ENCODE measurements around the gene TMEM63C.

The TMEM63C gene

GRCh38 chr14:77238356-77238755 lies 56.8 kb downstream of the TMEM63C start:
- H3K27ac ChIP-seq, result no peak overlapping the region
- TF ChIP-seq ZFX (IDR thresholded peaks at IDR 0.05), result no peak
- TF ChIP-seq, protein P1, sequence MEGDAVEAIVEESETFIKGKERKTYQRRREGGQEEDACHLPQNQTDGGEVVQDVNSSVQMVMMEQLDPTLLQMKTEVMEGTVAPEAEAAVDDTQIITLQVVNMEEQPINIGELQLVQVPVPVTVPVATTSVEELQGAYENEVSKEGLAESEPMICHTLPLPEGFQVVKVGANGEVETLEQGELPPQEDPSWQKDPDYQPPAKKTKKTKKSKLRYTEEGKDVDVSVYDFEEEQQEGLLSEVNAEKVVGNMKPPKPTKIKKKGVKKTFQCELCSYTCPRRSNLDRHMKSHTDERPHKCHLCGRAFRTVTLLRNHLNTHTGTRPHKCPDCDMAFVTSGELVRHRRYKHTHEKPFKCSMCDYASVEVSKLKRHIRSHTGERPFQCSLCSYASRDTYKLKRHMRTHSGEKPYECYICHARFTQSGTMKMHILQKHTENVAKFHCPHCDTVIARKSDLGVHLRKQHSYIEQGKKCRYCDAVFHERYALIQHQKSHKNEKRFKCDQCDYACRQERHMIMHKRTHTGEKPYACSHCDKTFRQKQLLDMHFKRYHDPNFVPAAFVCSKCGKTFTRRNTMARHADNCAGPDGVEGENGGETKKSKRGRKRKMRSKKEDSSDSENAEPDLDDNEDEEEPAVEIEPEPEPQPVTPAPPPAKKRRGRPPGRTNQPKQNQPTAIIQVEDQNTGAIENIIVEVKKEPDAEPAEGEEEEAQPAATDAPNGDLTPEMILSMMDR (conservative IDR thresholded peaks at IDR 0.05), result no peak

DNA sequence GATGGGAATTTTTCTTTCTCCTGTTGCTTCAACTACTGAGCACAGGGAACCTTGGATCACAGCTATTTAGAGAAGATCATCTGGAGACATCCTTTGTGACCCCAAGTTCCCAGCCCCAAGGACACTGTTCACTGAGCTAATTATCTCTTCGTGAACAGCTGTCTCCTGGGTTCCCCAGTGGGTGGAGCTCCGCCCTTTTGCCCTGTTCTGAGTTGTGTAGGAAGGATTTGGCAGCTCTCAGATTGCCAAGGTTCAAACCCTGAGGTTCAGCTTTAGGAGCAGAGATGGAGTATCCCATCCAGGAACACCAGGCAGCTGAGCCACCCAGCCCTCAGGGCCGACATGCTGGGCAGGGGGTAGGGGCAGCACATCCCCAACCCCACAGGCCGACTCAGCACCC lies 57.4 kb downstream of the TMEM63C start:
- TF ChIP-seq, protein P1 (conservative IDR thresholded peaks at IDR 0.05), result no peak
- no peak for TF ChIP-seq ZFX (IDR thresholded peaks at IDR 0.05)
- no peak overlapping the region for H3K27ac ChIP-seq

DNA sequence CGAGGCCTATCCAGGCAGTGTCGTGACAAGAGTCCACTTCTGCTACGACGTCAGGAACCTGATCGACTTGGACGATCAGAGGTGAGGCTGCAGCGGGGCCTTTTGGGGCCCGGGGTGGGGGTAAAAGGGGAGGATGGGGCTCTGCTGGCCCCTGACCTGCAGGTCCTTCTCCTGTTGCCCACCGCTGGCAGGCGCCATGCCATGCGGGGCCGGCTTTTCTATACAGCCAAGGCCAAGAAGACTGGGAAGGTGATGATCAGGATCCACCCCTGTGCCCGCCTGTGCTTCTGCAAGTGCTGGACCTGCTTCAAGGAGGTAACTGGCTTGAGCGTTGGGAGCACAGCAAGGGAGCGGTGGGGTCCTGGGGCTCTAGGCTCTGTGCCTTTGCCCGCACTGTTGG lies 57.8 kb downstream of the TMEM63C start:
- no peak overlapping the region for H3K27ac ChIP-seq
- TF ChIP-seq, protein P1 (conservative IDR thresholded peaks at IDR 0.05), result no peak
- TF ChIP-seq ZFX (IDR thresholded peaks at IDR 0.05), result no peak

- no peak for TF ChIP-seq ZFX (IDR thresholded peaks at IDR 0.05)
- TF ChIP-seq, protein P1 (conservative IDR thresholded peaks at IDR 0.05), result no peak
- H3K27ac ChIP-seq, result no peak overlapping the region
These were observed 58.8 kb downstream of the TMEM63C start for GRCh38 chr14:77240336-77240915.

DNA sequence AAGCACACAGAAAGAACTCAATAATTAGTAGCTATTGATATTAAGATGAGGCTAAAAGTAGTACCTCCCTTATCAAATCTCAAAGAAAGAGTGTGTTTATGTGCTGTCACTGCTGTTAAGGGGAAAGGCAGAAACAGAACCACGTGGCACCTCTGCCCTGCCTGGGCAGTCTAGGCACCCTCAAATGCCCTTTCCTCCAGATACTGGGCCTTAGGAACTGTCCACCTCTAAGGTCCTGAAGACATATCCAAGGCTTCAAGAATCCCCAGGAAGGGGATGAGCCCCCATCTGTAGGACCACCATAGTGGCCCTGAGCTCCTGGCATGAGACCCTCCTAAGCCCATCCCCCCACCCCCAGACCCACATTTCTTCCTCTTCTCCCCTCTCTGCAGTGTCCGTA lies 60.4 kb downstream of the TMEM63C start:
- TF ChIP-seq, protein P1 (conservative IDR thresholded peaks at IDR 0.05), result no peak
- TF ChIP-seq ZFX (IDR thresholded peaks at IDR 0.05), result no peak
- H3K27ac ChIP-seq, result no peak overlapping the region

- TF ChIP-seq, protein P1 (conservative IDR thresholded peaks at IDR 0.05), result no peak
- TF ChIP-seq ZFX (IDR thresholded peaks at IDR 0.05), result no peak
These were observed 61.2 kb downstream of the TMEM63C start for GRCh38 chr14:77242752-77243151.

GRCh38 chr14:77243853-77244252 lies 62.3 kb downstream of the TMEM63C start:
- TF ChIP-seq ZFX (IDR thresholded peaks at IDR 0.05), result no peak
- TF ChIP-seq, protein P1 (conservative IDR thresholded peaks at IDR 0.05), result no peak

More at GRCh38 chr14:77242752-77243151, 61.2 kb downstream of the TMEM63C start:
- H3K27ac ChIP-seq, result no peak overlapping the region

More at GRCh38 chr14:77243853-77244252, 62.3 kb downstream of the TMEM63C start:
- H3K27ac ChIP-seq, result no peak overlapping the region
